ENCODE results near the gene GHR. TPM values are rescaled to one million over a fixed set of nuclear protein-coding genes. Genes with fewer than 3 reads are reported as not detected.

GHR gene
- polyA plus RNA-seq, 3 donors: not detected

DNA sequence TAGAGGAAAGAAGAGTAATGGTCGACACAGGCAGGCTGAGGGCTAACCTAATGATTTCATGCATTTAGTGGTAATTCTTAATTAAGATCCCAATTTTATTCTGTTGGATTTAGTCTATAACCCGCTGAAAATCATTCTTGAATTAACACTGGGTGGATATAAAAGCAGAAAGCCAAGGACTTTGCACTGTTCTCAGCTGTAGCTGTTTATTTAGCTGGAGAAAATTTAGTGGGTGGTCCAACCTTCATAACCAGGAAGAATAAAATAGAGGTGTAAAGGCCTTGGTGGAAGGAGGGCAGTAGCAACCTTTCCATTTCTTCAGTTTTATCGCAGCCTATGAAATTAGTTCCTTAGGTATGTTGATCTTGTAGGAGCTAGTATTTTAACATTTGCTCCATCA, 92.3 kb downstream of the GHR start:
- no peaks in the 10 kb centered on the region for H3K4me1 Mint-ChIP-seq
- TF ChIP-seq, protein P1, sequence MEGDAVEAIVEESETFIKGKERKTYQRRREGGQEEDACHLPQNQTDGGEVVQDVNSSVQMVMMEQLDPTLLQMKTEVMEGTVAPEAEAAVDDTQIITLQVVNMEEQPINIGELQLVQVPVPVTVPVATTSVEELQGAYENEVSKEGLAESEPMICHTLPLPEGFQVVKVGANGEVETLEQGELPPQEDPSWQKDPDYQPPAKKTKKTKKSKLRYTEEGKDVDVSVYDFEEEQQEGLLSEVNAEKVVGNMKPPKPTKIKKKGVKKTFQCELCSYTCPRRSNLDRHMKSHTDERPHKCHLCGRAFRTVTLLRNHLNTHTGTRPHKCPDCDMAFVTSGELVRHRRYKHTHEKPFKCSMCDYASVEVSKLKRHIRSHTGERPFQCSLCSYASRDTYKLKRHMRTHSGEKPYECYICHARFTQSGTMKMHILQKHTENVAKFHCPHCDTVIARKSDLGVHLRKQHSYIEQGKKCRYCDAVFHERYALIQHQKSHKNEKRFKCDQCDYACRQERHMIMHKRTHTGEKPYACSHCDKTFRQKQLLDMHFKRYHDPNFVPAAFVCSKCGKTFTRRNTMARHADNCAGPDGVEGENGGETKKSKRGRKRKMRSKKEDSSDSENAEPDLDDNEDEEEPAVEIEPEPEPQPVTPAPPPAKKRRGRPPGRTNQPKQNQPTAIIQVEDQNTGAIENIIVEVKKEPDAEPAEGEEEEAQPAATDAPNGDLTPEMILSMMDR (IDR thresholded peaks at IDR 0.05): no peak
- no CpG with 5 or more reads among the region's 3 CpGs for WGBS (ENCODE audit: insufficient coverage)
- no peak overlapping the region for H3K4me3 Mint-ChIP-seq
- Histone ChIP-seq H4K20me1 (ENCODE audit: insufficient read depth, low read length) (no peaks in the 10 kb centered on the region), H3K27ac (ENCODE audit: low read depth in 1 of 2, low read length in 2 of 2) (no peak overlapping the region), H3K9me3 (replicated peaks in 1 of 2; ENCODE audit: control insufficient read depth in 1 of 2, insufficient read depth in 1 of 2, low read length in 2 of 2) (no peaks in the 10 kb centered on the region), H3K4me3 (replicated peaks in 1 of 3; ENCODE audit: low read depth in 2 of 3, low read length in 3 of 3) (no peak overlapping the region), H3K27me3 (ENCODE audit: control insufficient read depth in 2 of 2, insufficient read depth in 2 of 2, low read length in 2 of 2) (no peaks in the 10 kb centered on the region), H3K79me2 (ENCODE audit: insufficient read depth, low read length) (no peaks in the 10 kb centered on the region), H3K4me1 (ENCODE audit: control insufficient read depth in 1 of 2, insufficient read depth in 2 of 2, low read length in 2 of 2) (no peaks in the 10 kb centered on the region), H3K4me2 (replicated peaks; ENCODE audit: extremely low read depth, low read length, poor library complexity, severe bottlenecking) (no peak overlapping the region), H2AFZ (ENCODE audit: insufficient read depth, low read depth, low read length, poor library complexity, severe bottlenecking) (no peak overlapping the region), H3K36me3 (replicated peaks in 1 of 2; ENCODE audit: control insufficient read depth in 1 of 2, insufficient read depth in 2 of 2, low read length in 2 of 2) (no peaks in the 10 kb centered on the region), H3K9ac (ENCODE audit: insufficient read depth, low read length, poor library complexity, severe bottlenecking) (no peak overlapping the region)
- no peak for DNase-seq
- H3K9me3 Mint-ChIP-seq: peaks cover 0 to 2% (median 0%) of the 10 kb centered on the region in 7 donors
- peaks cover 0 to 1% (median 0%) of the 10 kb centered on the region in 3 donors for H3K27me3 Mint-ChIP-seq (ENCODE audit: low read depth in 3 of 3)
- no peaks in the 10 kb centered on the region for H3K36me3 Mint-ChIP-seq
- intact Hi-C loops (cut with micrococcal nuclease): no loop called here
- H3K27ac Mint-ChIP-seq: no peak overlapping the region

DNA sequence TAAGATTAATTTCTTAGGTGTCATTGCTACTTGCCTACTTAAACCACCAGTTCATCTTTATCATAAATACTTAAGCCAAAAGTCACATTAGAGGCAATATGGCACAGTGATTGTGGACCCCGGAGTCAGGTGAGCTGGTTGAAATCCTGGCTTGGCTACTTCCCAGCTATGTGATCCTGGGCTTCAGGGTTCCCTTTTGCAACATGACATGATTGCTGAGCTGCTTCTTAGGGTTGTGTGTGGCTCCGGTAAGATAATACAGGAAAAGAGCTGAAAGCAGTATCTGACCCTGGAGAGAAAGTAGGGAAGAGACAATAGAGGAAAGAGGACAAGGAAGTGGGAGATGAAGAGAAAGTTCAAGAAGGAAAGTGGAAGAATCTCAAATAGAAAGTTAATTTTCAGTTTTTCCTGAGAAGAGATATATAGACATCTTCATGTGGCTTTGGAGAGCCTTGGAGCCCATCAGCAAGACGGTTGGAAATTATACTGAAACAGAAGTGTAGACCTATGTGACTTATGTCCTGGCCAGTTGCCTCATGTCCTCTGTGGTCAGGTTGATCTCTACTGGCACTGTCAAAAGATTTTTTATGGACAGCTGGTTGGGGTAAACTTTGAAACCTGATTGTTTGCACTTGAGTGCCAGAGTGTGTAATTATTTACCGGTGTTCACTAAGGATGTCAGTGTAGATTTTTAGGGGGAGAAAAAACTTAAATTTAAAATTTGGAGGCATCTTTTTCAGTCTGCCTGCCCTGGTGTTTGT, 93.2 kb downstream of the GHR start:
- H3K36me3 Mint-ChIP-seq: no peaks in the 10 kb centered on the region
- DNase-seq: no peak
- Histone ChIP-seq H3K4me3 (replicated peaks in 1 of 3; ENCODE audit: low read depth in 2 of 3, low read length in 3 of 3) (no peak overlapping the region), H3K36me3 (replicated peaks in 1 of 2; ENCODE audit: control insufficient read depth in 1 of 2, insufficient read depth in 2 of 2, low read length in 2 of 2) (no peaks in the 10 kb centered on the region), H3K9me3 (replicated peaks in 1 of 2; ENCODE audit: control insufficient read depth in 1 of 2, insufficient read depth in 1 of 2, low read length in 2 of 2) (no peaks in the 10 kb centered on the region), H3K4me1 (ENCODE audit: control insufficient read depth in 1 of 2, insufficient read depth in 2 of 2, low read length in 2 of 2) (no peaks in the 10 kb centered on the region), H4K20me1 (ENCODE audit: insufficient read depth, low read length) (no peaks in the 10 kb centered on the region), H3K9ac (ENCODE audit: insufficient read depth, low read length, poor library complexity, severe bottlenecking) (no peak overlapping the region), H2AFZ (ENCODE audit: insufficient read depth, low read depth, low read length, poor library complexity, severe bottlenecking) (no peak overlapping the region), H3K4me2 (replicated peaks; ENCODE audit: extremely low read depth, low read length, poor library complexity, severe bottlenecking) (no peak overlapping the region), H3K27me3 (ENCODE audit: control insufficient read depth in 2 of 2, insufficient read depth in 2 of 2, low read length in 2 of 2) (no peaks in the 10 kb centered on the region), H3K79me2 (ENCODE audit: insufficient read depth, low read length) (no peaks in the 10 kb centered on the region), H3K27ac (ENCODE audit: low read depth in 1 of 2, low read length in 2 of 2) (no peak overlapping the region)
- H3K27me3 Mint-ChIP-seq (ENCODE audit: low read depth in 3 of 3): peaks cover 0 to 1% (median 0%) of the 10 kb centered on the region in 3 donors
- H3K9me3 Mint-ChIP-seq: peaks cover 0 to 2% (median 0%) of the 10 kb centered on the region in 7 donors
- H3K4me3 Mint-ChIP-seq: no peak overlapping the region
- intact Hi-C loops (cut with micrococcal nuclease): no loop called here
- peak overlapping the region in 1 of 7 donors; percentile 62 for H3K27ac Mint-ChIP-seq
- TF ChIP-seq, protein P1 (IDR thresholded peaks at IDR 0.05): no peak
- 96% methylated on average over 4 of the region's 4 CpGs for WGBS (ENCODE audit: insufficient coverage)
- no peaks in the 10 kb centered on the region for H3K4me1 Mint-ChIP-seq
